Gastrocnemius medialis (tissue), 4 donors: ENCODE results near the gene ZNF487.

Experiments
- POLR2A ChIP-seq, 2 donors: fragments of 450-650 bp; IDR thresholded peaks; one replicate each; pipeline ENCODE4 v1.6.1; 2017; ENCODE audit warnings: antibody characterized with exemption in 2 of 2, mild to moderate bottlenecking in 2 of 2, moderate library complexity in 2 of 2
- TF ChIP-seq, protein P1 (sequence below), 5 experiments: fragments of 450-650 bp in 3 of 5; fragments of 200-600 bp in 2 of 5; sonication (generic) in 2 of 5; IDR thresholded peaks in 4 of 5; conservative IDR thresholded peaks in 1 of 5; 1 replicate in 4 of 5; 2 replicates in 1 of 5; pipeline ENCODE4 v1.5.1; 2016 to 2019; ENCODE audit warnings: antibody characterized with exemption in 5 of 5, mild to moderate bottlenecking in 3 of 5, moderate library complexity in 3 of 5

DNA sequence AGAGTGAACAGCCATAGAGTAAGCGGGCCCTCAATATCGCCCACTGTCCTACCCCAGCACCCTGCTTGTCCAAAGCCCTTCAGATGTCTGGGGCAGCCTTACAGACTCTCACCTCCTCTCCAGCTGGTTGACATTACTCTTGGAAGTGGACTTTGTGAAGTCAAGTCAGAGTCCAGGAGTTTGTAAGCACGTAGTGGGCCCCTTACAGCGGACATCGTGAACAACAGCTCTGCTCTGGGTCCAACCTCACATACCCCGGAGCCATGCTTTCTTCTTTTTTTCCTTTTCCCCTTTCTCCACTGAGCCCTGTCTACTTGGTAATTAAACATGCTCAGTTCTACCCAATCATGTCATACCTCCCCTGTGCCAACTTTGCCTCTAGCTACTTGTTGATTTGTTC lies 45.4 kb upstream of the ZNF487 start:
- TF ChIP-seq, protein P1, sequence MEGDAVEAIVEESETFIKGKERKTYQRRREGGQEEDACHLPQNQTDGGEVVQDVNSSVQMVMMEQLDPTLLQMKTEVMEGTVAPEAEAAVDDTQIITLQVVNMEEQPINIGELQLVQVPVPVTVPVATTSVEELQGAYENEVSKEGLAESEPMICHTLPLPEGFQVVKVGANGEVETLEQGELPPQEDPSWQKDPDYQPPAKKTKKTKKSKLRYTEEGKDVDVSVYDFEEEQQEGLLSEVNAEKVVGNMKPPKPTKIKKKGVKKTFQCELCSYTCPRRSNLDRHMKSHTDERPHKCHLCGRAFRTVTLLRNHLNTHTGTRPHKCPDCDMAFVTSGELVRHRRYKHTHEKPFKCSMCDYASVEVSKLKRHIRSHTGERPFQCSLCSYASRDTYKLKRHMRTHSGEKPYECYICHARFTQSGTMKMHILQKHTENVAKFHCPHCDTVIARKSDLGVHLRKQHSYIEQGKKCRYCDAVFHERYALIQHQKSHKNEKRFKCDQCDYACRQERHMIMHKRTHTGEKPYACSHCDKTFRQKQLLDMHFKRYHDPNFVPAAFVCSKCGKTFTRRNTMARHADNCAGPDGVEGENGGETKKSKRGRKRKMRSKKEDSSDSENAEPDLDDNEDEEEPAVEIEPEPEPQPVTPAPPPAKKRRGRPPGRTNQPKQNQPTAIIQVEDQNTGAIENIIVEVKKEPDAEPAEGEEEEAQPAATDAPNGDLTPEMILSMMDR (IDR thresholded peaks at IDR 0.05 in 4 of 5, conservative IDR thresholded peaks at IDR 0.05 in 1 of 5), result no peak
- no peak for TF ChIP-seq POLR2A (IDR thresholded peaks at IDR 0.05)
